NCI-H748 (cell line): ENCODE results near the gene OSM.
"Not testable (repeated sequence)": the region's sequence is repeated elsewhere in the genome, so short reads cannot be mapped to it uniquely, and the experiment has no call there.

Experiments
- DNase-seq: peaks from one replicate; lab custom pipeline; 2025; ENCODE audit not compliant: unreplicated experiment; lab: John Stamatoyannopoulos, UW

The OSM gene

DNA sequence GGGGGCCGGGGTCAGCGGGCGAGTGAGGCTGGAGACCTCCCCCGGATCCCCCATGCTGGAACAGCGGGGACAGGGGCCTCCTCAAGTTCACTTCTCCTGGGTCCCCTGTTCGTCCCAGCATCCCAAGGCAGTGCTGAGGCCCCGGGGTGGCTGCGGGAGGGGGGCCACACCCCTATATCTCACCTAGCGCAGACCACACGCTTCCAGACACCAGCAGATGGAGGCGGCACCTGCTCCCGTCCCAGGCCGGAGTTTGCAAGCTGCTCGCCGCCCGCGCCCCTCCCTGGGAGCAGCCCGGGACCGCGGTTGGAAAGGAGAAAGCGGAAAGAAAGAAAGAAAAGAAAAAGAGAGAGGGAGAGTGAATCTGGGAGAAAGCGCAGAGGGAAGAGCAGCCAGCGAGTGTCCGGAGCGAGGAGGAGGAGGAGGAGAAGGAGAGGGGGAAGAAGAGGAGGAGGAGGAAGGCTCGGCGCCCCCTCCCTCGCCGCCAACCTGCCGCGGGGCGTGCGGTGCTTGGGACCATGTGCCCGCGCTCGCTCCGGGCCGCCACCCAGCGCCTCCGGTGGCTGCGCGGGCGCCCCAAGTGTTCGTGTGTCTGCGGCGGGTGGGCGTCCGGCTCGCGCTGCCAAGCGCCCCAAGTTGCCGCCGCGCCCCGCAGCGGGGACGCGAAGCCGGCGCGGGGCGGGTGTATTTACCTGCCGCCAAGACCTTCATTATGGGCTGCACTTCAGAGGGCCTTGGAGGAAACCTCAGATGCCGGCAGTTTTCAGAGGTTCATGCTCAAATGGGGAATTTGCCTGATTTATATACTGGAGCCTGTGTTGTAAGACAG, 20.5 kb downstream of the OSM start, which contains the start of gene LIF:
LIF (minus strand) TSS at position 775 of the 829 bp plus-strand sequence; CDS start at position 711, 64 bp downstream.
- peak; percentile 22 for DNase-seq

- DNase-seq: no peak
These were observed 21.3 kb downstream of the OSM start for GRCh38 chr22:30245181-30245984.

GRCh38 chr22:30244641-30245040, 22.0 kb downstream of the OSM start:
- no peak for DNase-seq

DNA sequence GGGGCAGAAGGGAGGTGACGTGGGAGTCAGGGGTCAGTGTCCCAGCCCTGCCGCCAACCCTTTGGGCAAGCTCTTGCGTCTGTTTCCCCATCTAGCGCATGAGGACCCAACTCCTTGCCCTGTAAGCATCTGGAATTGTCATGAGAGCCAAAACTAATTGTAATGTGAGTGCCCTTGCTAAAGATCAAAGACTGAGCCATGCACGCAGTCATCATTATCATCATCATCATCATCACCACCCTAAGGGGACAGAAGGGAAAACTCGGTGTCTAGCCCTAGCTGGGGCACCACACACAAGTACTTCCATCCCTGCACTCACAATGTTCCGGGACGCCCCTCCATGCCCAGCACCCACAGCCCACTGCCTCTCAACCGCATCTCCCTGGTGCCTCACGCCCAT, 22.6 kb downstream of the OSM start:
- DNase-seq: no peak

DNA sequence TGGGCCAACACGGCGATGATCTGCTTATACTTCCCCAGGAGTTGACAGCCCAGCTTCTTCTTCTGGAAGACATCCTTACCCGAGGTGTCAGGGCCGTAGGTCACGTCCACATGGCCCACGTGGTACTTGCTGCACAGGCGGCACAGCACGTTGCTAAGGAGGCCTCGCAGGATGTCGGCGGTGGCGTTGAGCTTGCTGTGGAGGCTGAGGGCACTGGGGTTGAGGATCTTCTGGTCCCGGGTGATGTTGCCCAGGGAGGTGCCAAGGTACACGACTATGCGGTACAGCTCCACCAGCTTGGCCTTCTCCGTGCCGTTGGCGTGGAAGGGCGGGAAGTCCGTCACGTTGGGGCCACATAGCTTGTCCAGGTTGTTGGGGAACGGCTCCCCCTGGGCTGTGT, 23.0 kb downstream of the OSM start:
- DNase-seq: no peak

DNA sequence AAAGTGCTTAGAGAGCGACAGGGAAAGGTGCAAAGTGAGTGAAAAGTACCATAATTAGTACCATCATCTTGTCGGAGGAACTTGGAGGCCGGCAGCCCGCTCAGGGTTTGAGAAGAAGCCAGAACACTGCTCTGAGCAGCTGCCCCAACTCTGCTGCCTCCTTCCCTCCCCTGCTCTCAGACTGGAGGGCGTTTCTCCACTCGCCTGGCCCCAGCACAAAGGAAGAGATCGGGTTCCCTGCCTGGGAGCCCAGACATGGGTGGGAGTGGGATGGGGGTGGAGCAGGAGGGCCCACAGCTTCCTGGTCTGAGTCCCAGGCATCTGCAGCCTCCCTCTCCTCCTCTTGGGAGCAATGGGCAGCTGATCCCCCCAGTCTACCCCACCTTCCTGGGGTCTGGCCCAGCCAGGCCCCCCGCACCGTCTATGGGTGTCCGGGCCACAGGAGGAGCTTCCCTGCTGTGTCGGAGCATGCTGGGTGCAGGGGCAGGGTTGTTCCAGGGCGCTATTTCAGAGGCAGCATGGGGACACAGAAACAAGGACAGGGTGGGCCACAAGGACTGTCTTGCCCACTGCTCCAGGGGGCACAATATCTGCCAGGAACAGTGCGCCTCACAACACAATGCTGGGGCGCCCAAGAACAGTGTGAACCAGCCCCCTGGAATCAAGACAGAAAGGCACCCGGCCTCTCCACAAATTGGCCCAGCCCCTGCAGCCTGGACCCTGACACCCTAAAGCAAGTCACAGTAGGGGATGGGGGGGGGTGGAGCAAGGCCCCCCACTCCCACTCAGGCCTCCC, 24.9 kb downstream of the OSM start:
- no peak for DNase-seq

- no peak for DNase-seq
These were observed 25.9 kb downstream of the OSM start for GRCh38 chr22:30240541-30241417.

- no peak for DNase-seq
These were observed 26.9 kb downstream of the OSM start for GRCh38 chr22:30239488-30240405.

GRCh38 chr22:30238661-30239487, 27.8 kb downstream of the OSM start:
- DNase-seq: no peak

GRCh38 chr22:30238136-30238535, 28.5 kb downstream of the OSM start:
- DNase-seq: no peak

- no peak for DNase-seq
These were observed 29.8 kb downstream of the OSM start for GRCh38 chr22:30236875-30237274.

DNA sequence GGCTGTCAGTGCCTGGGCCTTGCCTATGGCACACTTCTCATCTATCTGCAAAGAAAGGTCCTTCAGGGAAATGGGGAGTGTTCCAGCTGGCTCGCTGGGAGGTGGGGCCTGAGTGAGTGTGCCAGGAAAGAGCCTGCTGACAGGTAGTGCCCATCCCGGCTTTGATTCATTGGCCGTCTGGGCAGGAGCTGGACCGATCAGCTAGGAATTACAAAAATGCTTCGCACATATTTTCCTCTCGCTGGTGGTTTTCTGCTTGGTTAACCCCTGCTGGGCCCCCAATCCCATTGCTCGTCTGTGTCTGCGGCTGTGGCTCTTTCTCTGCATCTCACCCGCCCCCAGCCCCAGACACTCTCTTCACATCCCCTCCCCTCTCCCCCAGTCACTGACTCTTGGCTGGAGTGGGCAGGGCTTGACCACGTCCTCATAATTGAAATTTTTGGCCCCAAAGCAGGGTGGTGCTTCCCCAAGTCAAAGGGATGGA, 30.9 kb downstream of the OSM start:
- DNase-seq: no peak

DNA sequence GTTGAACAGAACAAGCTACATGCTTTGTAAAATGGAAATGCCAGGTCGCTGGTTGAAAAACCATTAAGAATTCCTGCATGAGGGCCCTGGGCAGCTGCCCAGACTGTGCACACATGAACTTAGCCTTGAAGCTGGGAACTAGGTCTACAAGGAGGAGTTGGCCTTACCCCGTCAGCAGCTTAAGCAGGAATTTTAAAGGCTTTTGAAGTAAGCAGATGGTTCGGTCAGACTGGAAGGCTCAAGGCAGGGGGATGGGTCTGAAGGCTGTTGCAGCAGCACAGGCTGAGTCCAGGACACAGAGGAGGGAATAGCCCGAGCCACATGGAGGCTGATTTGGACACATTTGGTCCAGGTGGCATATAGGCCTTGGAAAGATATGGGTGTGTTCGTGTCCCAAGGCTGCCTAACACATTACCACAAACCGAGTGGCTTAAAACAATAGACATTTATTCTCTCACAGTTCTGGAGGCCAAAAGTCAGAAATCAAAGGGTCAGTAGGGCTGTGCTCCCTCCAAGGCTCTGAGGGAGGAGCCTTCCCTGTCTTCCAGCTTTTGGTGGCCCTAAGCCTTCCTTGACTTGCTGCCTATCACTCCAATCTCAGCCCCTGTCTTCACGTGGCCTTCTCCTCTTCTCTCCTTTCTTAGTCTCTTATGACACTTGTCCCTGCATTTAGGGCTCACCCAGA, 31.7 kb downstream of the OSM start:
- DNase-seq: no peak

DNA sequence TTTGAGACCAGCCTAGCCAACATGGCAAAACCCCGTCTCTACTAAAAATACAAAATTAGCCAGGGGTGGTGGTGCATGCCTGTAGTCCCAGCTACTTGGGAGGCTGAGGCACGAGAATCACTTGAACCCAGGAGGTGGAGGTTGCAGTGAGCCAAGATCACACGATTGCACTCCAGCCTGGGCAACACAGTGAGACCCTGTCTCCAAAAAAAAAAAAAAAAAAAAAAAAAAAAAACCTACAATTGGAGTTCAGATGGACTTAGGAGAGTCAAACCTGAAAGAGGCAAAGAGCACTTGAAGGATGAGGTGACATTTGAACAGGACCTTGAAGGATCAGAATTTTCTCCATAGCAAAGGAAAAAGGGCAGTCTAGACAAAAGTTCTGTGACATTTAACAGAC, 32.3 kb downstream of the OSM start:
- not testable (repeated sequence) for DNase-seq

DNA sequence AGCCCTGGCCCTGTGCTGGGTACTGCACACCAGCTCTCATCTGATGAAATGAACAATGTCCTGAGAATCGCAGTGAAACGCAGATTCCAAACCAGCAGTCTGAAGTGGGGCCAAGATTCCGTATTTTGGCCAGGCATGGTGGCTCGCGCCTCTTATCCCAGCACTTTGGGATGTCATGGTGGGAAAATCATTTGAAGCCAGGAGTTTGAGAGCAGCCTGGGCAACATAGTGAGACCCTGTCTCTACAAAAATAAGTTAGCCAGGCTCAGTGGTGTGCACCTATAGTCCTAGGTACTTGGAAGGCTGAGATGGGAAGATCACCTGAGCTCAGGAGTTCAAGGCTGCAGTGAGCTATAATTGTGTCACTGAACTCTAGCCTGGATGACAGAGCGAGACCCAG, 33.1 kb downstream of the OSM start:
- no peak for DNase-seq

DNA sequence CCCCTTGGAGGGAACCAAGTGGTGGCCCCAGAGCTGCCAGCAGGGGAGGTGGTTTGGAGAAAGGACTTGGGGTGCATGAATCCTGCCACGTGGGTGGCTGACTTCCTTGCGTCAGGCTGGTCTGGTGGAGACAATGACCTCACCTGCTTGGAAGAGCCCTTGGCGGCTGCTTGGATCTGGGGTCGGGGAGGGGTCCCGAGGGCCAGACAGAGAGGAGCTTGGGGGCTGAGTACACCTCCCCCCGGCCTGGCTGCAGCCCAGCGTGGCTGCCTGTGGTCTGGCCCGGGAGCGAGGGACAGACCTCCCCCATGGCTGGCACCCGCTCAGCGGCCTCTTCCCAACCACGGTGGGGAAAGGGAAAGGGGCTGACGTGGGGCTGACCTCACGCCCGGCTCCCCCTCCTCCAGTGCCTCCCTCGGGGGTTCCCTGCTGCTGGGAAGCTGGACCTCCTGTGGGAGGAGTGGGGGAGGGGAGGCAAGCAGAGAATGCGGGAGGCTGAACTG, 33.9 kb downstream of the OSM start:
- no peak for DNase-seq

DNA sequence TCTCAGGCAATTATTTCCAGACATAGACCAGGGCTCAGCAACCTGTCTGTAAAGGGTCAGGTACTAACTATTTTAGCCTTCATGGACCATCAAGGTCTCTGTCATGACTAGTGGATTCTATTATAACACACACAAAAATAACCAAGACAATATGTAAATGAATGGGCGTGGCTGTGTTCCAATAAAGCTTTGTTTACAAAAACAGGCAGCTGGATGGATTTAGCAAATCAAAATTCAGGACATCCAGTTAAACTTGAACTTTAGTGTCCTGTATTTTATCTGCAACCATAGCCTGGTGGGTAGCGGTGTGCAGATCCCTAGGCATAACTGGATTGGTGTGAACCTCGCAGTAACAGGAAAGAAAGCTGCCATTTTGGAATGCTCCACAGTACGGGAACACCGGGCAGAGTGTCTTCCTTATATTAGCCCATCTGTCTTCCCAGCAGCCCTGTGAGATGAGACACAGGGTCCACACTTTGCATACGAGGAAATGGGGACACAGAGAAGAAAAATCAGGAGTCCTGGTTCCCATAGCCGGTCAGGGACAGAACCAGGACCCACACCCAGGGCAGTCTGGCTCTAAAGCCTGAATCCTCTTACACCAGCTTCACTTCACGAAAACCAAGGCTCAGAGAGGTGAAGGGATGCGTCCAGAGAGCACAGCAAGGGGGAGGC, 35.7 kb downstream of the OSM start:
- no peak for DNase-seq
